ENCODE data around the gene ZNF354B. TPM values are rescaled to one million over a fixed set of nuclear protein-coding genes. Genes with fewer than 3 reads are reported as not detected.

ZNF354B gene
- total and polyA plus RNA-seq, 8 donors: 2.1 to 39.7 (median 11.9) TPM

- intact Hi-C loops (cut with DNase I; ENCODE audit: low total_unique reads): no loop called here
- Histone ChIP-seq H3K27me3 (no peaks in the 10 kb centered on the region), H3K27ac (no peak overlapping the region), H3K36me3 (peaks cover 19 to 85% (median 35%) of the 10 kb centered on the region in 4 donors), H3K4me1 (no peaks in the 10 kb centered on the region), H3K4me3 (no peak overlapping the region), H3K9me3 (peaks cover 88 to 100% (median 100%) of the 10 kb centered on the region in 4 donors)
- TF ChIP-seq POLR2A (IDR thresholded peaks at IDR 0.05) (no peak), POLR2AphosphoS5 (IDR thresholded peaks at IDR 0.05) (no peak)
- 85 to 97% (median 95%) methylated on average over 11 of the region's 11 CpGs for WGBS, 5 donors
- DNase-seq: no peak
Observed at GRCh38 chr5:178931846-178932760, 72.3 kb downstream of the ZNF354B start.

Small RNAs within 50 kb of the gene (small RNA-seq; reads per million reads assigned to genes)
- gene AC126915.2 (0 reads per million in 4 donors), gene AC126915.3 (0 reads per million in 4 donors)

Other genes starting within 250 kb of the ZNF354B start
- gene CLK4, start 232.9 kb upstream of the ZNF354B start, total RNA-seq: 10 to 100 TPM; 28.6 to 88.3 (median 78.8) TPM
- 10 to 100 TPM in 1 of 3 donors, 1 to 10 TPM in 2; 5.7 to 22.0 (median 8.2) TPM for gene CLK4, start 232.9 kb upstream of the ZNF354B start, polyA plus RNA-seq
- gene ZNF354A, start 129.3 kb upstream of the ZNF354B start, total RNA-seq: 10 to 100 TPM in 1 of 5 donors, 1 to 10 TPM in 4; 7.0 to 12.2 (median 7.6) TPM
- 10 to 100 TPM in 1 of 3 donors, 1 to 10 TPM in 2; 4.9 to 10.0 (median 6.6) TPM for gene ZNF354A, start 129.3 kb upstream of the ZNF354B start, polyA plus RNA-seq
- 100 to 1,000 TPM in 1 of 5 donors, 1 to 10 TPM in 3, under 1 TPM in 1; 0.87 to 128 (median 1.4) TPM for gene ZFP2, start 36.0 kb downstream of the ZNF354B start, total RNA-seq
- gene ZFP2, start 36.0 kb downstream of the ZNF354B start, polyA plus RNA-seq: 1 to 10 TPM in 2 of 3 donors, under 1 TPM in 1; 1.00 to 1.5 (median 1.2) TPM
- 10 to 100 TPM in 1 of 5 donors, 1 to 10 TPM in 2, under 1 TPM in 1, not detected in 1; 0.45 to 46.7 (median 3.2) TPM for gene ZNF454, start 81.2 kb downstream of the ZNF354B start, total RNA-seq
- gene ZNF454, start 81.2 kb downstream of the ZNF354B start, polyA plus RNA-seq: under 1 TPM; 0.61 to 0.87 (median 0.80) TPM
- not detected for gene GRM6, start 135.4 kb downstream of the ZNF354B start, total RNA-seq
- not detected for gene GRM6, start 135.4 kb downstream of the ZNF354B start, polyA plus RNA-seq
- 10 to 100 TPM in 1 of 5 donors, 1 to 10 TPM in 4; 1.8 to 18.7 (median 6.4) TPM for gene ZNF879, start 163.9 kb downstream of the ZNF354B start, total RNA-seq
- 1 to 10 TPM in 1 of 3 donors, under 1 TPM in 2; 0.76 to 1.9 (median 0.81) TPM for gene ZNF879, start 163.9 kb downstream of the ZNF354B start, polyA plus RNA-seq
- 10 to 100 TPM in 2 of 5 donors, 1 to 10 TPM in 2, not detected in 1; 1.3 to 13.6 (median 7.7) TPM for gene ZNF354C, start 200.4 kb downstream of the ZNF354B start, total RNA-seq
- gene ZNF354C, start 200.4 kb downstream of the ZNF354B start, polyA plus RNA-seq: 1 to 10 TPM in 2 of 3 donors, under 1 TPM in 1; 0.92 to 1.2 (median 1.1) TPM